WTC11 (cell line): ENCODE measurements around the gene GRB7.

Source experiments
- TEAD1 ChIP-seq: sonication (generic); formaldehyde crosslinking; IDR thresholded peaks from 2 replicates; pipeline ENCODE4 v1.8.0; 2022; ENCODE audit warnings: mild to moderate bottlenecking, missing genetic modification reagents
- TP53 ChIP-seq: sonication (generic); formaldehyde crosslinking; IDR thresholded peaks from 2 replicates; pipeline ENCODE4 v1.8.1; 2023; ENCODE audit warnings: mild to moderate bottlenecking, missing genetic modification reagents
- TF ChIP-seq, protein P1 (sequence below): sonication (generic); formaldehyde crosslinking; IDR thresholded peaks from 2 replicates; pipeline ENCODE4 v1.8.1; 2023; ENCODE audit warnings: mild to moderate bottlenecking, missing genetic modification reagents, moderate library complexity
- TF ChIP-seq, protein P2 (sequence below): fragments of 200-600 bp; IDR thresholded peaks from 2 replicates; pipeline ENCODE4 v1.8.0; 2022; ENCODE audit warnings: antibody characterized with exemption

- TF ChIP-seq TEAD1 (CRISPR knock-in tag) (no peak), TP53 (CRISPR knock-in tag) (no peak)
- TF ChIP-seq, protein P1, sequence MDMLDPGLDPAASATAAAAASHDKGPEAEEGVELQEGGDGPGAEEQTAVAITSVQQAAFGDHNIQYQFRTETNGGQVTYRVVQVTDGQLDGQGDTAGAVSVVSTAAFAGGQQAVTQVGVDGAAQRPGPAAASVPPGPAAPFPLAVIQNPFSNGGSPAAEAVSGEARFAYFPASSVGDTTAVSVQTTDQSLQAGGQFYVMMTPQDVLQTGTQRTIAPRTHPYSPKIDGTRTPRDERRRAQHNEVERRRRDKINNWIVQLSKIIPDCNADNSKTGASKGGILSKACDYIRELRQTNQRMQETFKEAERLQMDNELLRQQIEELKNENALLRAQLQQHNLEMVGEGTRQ (CRISPR knock-in tag): no peak
- TF ChIP-seq, protein P2, sequence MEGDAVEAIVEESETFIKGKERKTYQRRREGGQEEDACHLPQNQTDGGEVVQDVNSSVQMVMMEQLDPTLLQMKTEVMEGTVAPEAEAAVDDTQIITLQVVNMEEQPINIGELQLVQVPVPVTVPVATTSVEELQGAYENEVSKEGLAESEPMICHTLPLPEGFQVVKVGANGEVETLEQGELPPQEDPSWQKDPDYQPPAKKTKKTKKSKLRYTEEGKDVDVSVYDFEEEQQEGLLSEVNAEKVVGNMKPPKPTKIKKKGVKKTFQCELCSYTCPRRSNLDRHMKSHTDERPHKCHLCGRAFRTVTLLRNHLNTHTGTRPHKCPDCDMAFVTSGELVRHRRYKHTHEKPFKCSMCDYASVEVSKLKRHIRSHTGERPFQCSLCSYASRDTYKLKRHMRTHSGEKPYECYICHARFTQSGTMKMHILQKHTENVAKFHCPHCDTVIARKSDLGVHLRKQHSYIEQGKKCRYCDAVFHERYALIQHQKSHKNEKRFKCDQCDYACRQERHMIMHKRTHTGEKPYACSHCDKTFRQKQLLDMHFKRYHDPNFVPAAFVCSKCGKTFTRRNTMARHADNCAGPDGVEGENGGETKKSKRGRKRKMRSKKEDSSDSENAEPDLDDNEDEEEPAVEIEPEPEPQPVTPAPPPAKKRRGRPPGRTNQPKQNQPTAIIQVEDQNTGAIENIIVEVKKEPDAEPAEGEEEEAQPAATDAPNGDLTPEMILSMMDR: no peak
Measured at GRCh38 chr17:39715375-39716072, 22.2 kb upstream of the GRB7 start.
